B cell (primary cell): ENCODE results near the gene MGAT5.

ENCODE experiments used
- CTCF ChIP-seq: fragments of 200-600 bp; IDR thresholded peaks from one replicate; pipeline ENCODE4 v1.8.0; 2022; ENCODE audit warnings: antibody characterized with exemption, mild to moderate bottlenecking
- EZH2 ChIP-seq: IDR thresholded peaks from 2 replicates; pipeline ENCODE4 v1.6.1; 2012; ENCODE audit warnings: borderline replicate concordance, low read depth, mild to moderate bottlenecking, moderate library complexity, low read length; ENCODE audit not compliant: insufficient read depth, poor library complexity, severe bottlenecking

GRCh38 chr2:134272806-134273205 lies 18.9 kb downstream of the MGAT5 start:
- no peak for TF ChIP-seq CTCF
- TF ChIP-seq EZH2: no peak
